ENCODE data around the gene FLNC.

The FLNC gene

GRCh38 chr7:128880791-128881457, 50.7 kb downstream of the FLNC start:
- DNase-seq, result no peak

GRCh38 chr7:128881458-128882125, 51.4 kb downstream of the FLNC start:
- DNase-seq, result no peak

- no peak for DNase-seq
Observed at GRCh38 chr7:128882134-128882533, 51.9 kb downstream of the FLNC start.

GRCh38 chr7:128883622-128884448, 53.6 kb downstream of the FLNC start:
- DNase-seq, result no peak

GRCh38 chr7:128884561-128885369, 54.6 kb downstream of the FLNC start:
- no peak for DNase-seq

- DNase-seq, result no peak
Observed at GRCh38 chr7:128885370-128886187, 55.4 kb downstream of the FLNC start.

GRCh38 chr7:128886391-128887168, 56.4 kb downstream of the FLNC start:
- DNase-seq, result no peak

GRCh38 chr7:128887169-128888038, 57.2 kb downstream of the FLNC start:
- no peak for DNase-seq

GRCh38 chr7:128888039-128888755, 58.0 kb downstream of the FLNC start:
- DNase-seq, result no peak

- no peak for DNase-seq
Observed at GRCh38 chr7:128888756-128889095, 58.5 kb downstream of the FLNC start.

- DNase-seq, result no peak
Observed at GRCh38 chr7:128889121-128889520, 58.9 kb downstream of the FLNC start.

- DNase-seq, result no peak
Observed at GRCh38 chr7:128890306-128891109, 60.3 kb downstream of the FLNC start.

GRCh38 chr7:128891110-128891941, 61.1 kb downstream of the FLNC start:
- no peak for DNase-seq

GRCh38 chr7:128891942-128892269, 61.7 kb downstream of the FLNC start:
- no peak for DNase-seq

- no peak for DNase-seq
Observed at GRCh38 chr7:128892521-128893250, 62.5 kb downstream of the FLNC start.

- DNase-seq, result no peak
Observed at GRCh38 chr7:128893251-128894100, 63.3 kb downstream of the FLNC start.
